GM21737 (cell line): Measurements from ENCODE around the gene MAP3K12.
A peak's percentile ranks its signal among the peaks of the same experiment; 100 is the strongest.
"Not testable (repeated sequence)": the region's sequence is repeated elsewhere in the genome, so short reads cannot be mapped to it uniquely, and the experiment has no call there.

Experiments used
- ATAC-seq: cut with Tn5 transposase; IDR thresholded peaks from one replicate; pipeline ENCODE4 v1.9.1; 2021; ENCODE audit warnings: mild to moderate bottlenecking, moderate library complexity; ENCODE audit not compliant: unreplicated experiment

The MAP3K12 gene

GRCh38 chr12:53443955-53444354, 55.3 kb downstream of the MAP3K12 start:
- no peak for ATAC-seq

GRCh38 chr12:53441040-53441833, 58.0 kb downstream of the MAP3K12 start, which contains the start of gene PRR13:
PRR13 (plus strand) TSS chr12:53441734; CDS start chr12:53442715, 981 bp downstream.
- peak; percentile 99 for ATAC-seq

GRCh38 chr12:53439582-53439981, 59.7 kb downstream of the MAP3K12 start:
- ATAC-seq: not testable (repeated sequence)

- not testable (repeated sequence) for ATAC-seq
These were observed 63.9 kb downstream of the MAP3K12 start for GRCh38 chr12:53435326-53435725.

- no peak for ATAC-seq
These were observed 68.1 kb downstream of the MAP3K12 start for GRCh38 chr12:53431187-53431586.

- no peak for ATAC-seq
These were observed 69.1 kb downstream of the MAP3K12 start for GRCh38 chr12:53430116-53430515.
